SK-N-MC (cell line): ENCODE data around the gene SLC9C2.

Experiments
- EZH2 ChIP-seq: fragments of 200-600 bp; sonication (generic); IDR thresholded peaks from one replicate; pipeline ENCODE4 v1.6.1; 2017; ENCODE audit warnings: antibody characterized with exemption
- FOXP2 ChIP-seq: optimal IDR thresholded peaks from 2 replicates; pipeline ENCODE3; 2011; ENCODE audit warnings: mild to moderate bottlenecking, moderate library complexity; ENCODE audit not compliant: insufficient read depth; ENCODE audit errors: extremely low read length, control extremely low read depth
- POLR2AphosphoS5 ChIP-seq: IDR thresholded peaks from 2 replicates; pipeline ENCODE4 v1.6.1; 2012; ENCODE audit warnings: mild to moderate bottlenecking, low read depth, low read length, borderline replicate concordance

DNA sequence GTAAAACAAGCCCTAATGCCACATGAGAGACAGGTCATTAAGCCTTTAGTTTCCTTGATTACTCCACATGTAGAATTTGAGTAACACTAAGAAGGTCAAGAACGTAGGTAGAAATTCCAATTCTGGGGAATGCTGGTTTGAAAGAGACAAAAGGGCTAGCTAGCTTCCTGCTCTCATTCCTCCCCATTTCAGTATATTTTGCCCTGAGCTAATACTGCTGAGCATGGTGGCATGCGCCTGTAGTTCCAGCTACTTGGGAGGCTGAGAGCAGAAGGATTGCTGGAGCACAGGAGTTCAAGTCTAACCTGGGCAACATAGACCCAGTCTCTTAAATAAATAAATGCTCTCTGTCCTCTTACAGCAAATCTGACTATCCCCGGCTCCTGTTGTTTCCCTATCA, 112.9 kb downstream of the SLC9C2 start:
- TF ChIP-seq POLR2AphosphoS5 (no peak), EZH2 (no peak), FOXP2 (no peak)
